Chondrocyte (in vitro differentiated cells): ENCODE results near the gene OSTM1. TPM values are rescaled to one million over a fixed set of nuclear protein-coding genes. Genes with fewer than 3 reads are reported as not detected.

Experiments used
- DNase-seq: peaks from one replicate; pipeline ENCODE4 v3.0.0; 2021; ENCODE audit warnings: mixed read lengths, low spot score
- H3K27ac Mint-ChIP-seq: one replicate; pipeline ENCODE4 v1.8.0; 2021; ENCODE audit warnings: mild to moderate bottlenecking, moderate library complexity, mixed read lengths; ENCODE audit not compliant: unreplicated experiment
- H3K27me3 Mint-ChIP-seq: 2 replicates; pipeline ENCODE4 v1.8.0; 2021; ENCODE audit warnings: low read depth, mixed read lengths
- H3K36me3 Mint-ChIP-seq: 2 replicates; pipeline ENCODE4 v1.8.0; 2021; ENCODE audit warnings: low read depth, mixed read lengths
- H3K4me1 Mint-ChIP-seq: 2 replicates; pipeline ENCODE4 v1.8.0; 2021; ENCODE audit warnings: low read depth, mild to moderate bottlenecking, mixed read lengths
- H3K4me3 Mint-ChIP-seq: one replicate; pipeline ENCODE4 v1.8.0; 2021; ENCODE audit warnings: mild to moderate bottlenecking, moderate library complexity, mixed read lengths; ENCODE audit not compliant: unreplicated experiment
- H3K9me3 Mint-ChIP-seq: 2 replicates; pipeline ENCODE4 v1.8.0; 2021; ENCODE audit warnings: low read depth, mixed read lengths
- CTCF ChIP-seq: fragments of 200-600 bp; sonication (generic); IDR thresholded peaks from 2 replicates; pipeline ENCODE4 v1.5.0; 2021; ENCODE audit warnings: antibody characterized with exemption, mild to moderate bottlenecking, moderate library complexity
- total RNA-seq: library from RNA; stranded (reverse); gene quantifications from 3 replicates; pipeline ENCODE4 v1.2.1, GENCODE V29; 2021

Gene OSTM1
- total RNA-seq, 1 donor from 2014 or later, result 76.8 TPM

GRCh38 chr6:108116546-108117426, 42.2 kb upstream of the OSTM1 start:
- H3K27me3 Mint-ChIP-seq, result peaks cover 64% of the 10 kb centered on the region
- peak overlapping the region; percentile 50 for H3K27ac Mint-ChIP-seq

GRCh38 chr6:108115598-108116058, 41.1 kb upstream of the OSTM1 start:
- Mint-ChIP-seq H3K4me1 (peaks cover 45% of the 10 kb centered on the region), H3K27ac (no peak overlapping the region), H3K27me3 (peaks cover 61% of the 10 kb centered on the region), H3K36me3 (no peaks in the 10 kb centered on the region), H3K4me3 (peak overlapping the region; percentile 84), H3K9me3 (no peaks in the 10 kb centered on the region)
- peak; percentile 74 for TF ChIP-seq CTCF
- no peak for DNase-seq

More at GRCh38 chr6:108116546-108117426, 42.2 kb upstream of the OSTM1 start:
- no peaks in the 10 kb centered on the region for H3K9me3 Mint-ChIP-seq
- peak overlapping the region; percentile 72 for H3K4me3 Mint-ChIP-seq
- no peak for TF ChIP-seq CTCF
- H3K36me3 Mint-ChIP-seq, result no peaks in the 10 kb centered on the region
- H3K4me1 Mint-ChIP-seq, result peaks cover 45% of the 10 kb centered on the region
- DNase-seq, result no peak

- Mint-ChIP-seq H3K36me3 (no peaks in the 10 kb centered on the region), H3K27ac (peak overlapping the region; percentile 41), H3K9me3 (no peaks in the 10 kb centered on the region), H3K4me1 (peaks cover 45% of the 10 kb centered on the region), H3K27me3 (peaks cover 55% of the 10 kb centered on the region), H3K4me3 (peak overlapping the region; percentile 84)
- TF ChIP-seq CTCF, result no peak
- DNase-seq, result no peak
These were observed 40.5 kb upstream of the OSTM1 start for GRCh38 chr6:108114841-108115597.

- no peaks in the 10 kb centered on the region for H3K9me3 Mint-ChIP-seq
- peak overlapping the region; percentile 8 for H3K27ac Mint-ChIP-seq
- TF ChIP-seq CTCF, result peak; percentile 88
- H3K4me3 Mint-ChIP-seq, result peak overlapping the region; percentile 84
- H3K4me1 Mint-ChIP-seq, result peaks cover 39% of the 10 kb centered on the region
- no peak for DNase-seq
- peaks cover 49% of the 10 kb centered on the region for H3K27me3 Mint-ChIP-seq
- no peaks in the 10 kb centered on the region for H3K36me3 Mint-ChIP-seq
These were observed 39.3 kb upstream of the OSTM1 start for GRCh38 chr6:108113557-108114519.
